ELF-1 (cell line): Measurements from ENCODE around the gene AKR1C8.
"Not testable (repeated sequence)": the region's sequence is repeated elsewhere in the genome, so short reads cannot be mapped to it uniquely, and the experiment has no call there.

Experiments
- DNase-seq: peaks from one replicate; pipeline ENCODE4 v3.0.0-alpha.2; 2016; ENCODE audit warnings: low read depth, low spot score

The AKR1C8 gene

GRCh38 chr10:5184987-5185775, at the start of gene AKR1C8:
AKR1C8 (minus strand) TSS chr10:5185150; CDS start chr10:5185104, 46 bp downstream.
- DNase-seq: no peak

DNA sequence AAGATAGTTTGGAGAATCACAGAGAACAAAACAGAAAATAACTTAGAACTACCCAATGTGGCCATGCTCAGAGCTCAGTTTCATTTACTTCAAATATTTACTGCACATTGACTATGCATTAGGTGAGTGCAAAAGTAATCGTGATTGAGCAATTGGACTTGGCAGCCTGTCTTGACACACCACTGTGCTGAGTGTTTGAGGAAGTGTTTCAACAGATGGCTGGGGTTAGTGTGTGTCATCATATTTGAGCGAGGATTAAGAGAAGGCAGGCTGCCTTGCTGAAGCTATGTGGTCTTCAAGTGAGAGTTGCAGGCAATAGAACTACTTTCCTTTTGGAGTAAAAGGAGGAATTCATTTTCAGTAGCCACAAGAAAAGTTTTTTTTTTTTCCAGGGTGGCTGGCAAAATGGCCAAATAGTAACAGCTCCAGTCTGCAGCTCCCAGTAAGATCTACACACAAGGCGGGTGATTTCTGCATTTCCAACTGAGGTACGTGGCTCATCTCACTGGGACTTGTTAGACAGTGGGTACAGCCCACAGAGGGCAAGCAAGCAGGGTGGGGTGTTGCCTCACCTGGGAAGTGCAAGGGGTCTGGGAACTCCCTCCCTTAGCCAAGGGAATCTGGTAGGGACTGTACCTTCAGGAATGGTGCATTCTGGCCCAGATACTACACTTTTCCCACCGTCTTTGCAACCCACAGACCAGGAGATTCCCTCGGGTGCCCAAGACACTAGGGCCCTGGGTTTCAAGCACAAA, 49.3 kb upstream of the AKR1C8 start:
- no peak for DNase-seq

GRCh38 chr10:5233324-5233723, 48.4 kb upstream of the AKR1C8 start:
- DNase-seq: no peak

DNA sequence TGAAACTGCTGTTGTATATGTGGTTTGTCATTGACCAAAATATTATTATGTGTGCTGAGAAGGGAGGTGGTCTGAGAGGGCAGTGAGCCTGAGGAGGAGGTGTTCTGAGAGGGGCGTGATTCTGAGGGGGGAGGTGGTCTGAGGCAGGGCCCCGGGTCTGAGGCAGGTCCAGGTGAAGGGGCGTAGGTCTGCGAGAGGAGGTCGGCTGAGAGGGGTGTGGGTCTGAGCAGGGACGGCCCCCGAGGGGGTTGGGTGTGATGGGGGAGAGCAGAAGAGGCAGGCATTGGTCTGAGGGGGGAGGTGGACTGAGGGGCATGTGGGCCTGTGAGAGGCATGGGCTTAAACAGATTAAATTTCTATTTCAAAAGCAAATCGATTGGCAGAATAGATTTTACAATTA, 44.1 kb upstream of the AKR1C8 start:
- DNase-seq: no peak

- not testable (repeated sequence) for DNase-seq
These were observed 38.0 kb upstream of the AKR1C8 start for GRCh38 chr10:5222942-5223341.

DNA sequence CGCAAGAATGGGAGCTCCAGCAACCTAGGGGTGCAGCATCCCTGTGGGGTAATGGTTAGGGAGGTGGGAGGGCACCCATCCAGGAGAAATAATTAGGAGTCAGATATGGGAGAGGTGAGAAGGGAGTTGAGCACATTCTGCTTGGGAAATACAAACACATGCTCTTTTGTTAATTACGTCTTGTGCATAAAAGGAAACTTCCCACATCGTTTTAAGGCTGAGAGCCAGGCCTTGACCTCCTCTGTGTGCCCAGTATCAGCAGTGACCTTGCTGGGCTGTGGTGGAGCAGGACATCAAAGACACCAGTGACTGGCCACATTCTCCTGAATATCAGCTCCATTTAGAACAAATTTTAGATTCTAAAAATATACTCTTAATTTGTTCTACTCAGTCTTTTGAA, 34.3 kb upstream of the AKR1C8 start:
- DNase-seq: no peak

DNA sequence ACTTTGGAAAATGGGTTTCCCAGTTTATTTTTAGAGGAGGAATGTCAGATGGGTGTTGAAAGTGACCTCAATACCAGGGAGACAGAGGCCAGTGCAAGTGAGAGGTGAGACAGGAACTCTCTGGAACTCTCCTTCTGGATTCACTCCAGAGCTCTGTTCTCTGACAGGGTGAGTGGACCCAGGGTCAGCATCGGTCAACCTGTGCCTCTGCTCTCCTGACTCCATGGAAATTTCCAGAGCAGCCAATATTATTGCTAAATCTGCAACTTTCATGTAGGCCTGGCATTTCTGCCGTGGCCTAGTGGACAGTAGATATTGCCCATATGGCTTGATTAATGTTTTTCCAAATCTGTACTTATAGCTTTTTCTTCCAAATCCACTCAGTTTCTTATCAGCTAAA, 31.9 kb upstream of the AKR1C8 start:
- no peak for DNase-seq

- DNase-seq: no peak
These were observed 27.0 kb upstream of the AKR1C8 start for GRCh38 chr10:5211696-5212536.

GRCh38 chr10:5210261-5210660, 25.3 kb upstream of the AKR1C8 start:
- not testable (repeated sequence) for DNase-seq

DNA sequence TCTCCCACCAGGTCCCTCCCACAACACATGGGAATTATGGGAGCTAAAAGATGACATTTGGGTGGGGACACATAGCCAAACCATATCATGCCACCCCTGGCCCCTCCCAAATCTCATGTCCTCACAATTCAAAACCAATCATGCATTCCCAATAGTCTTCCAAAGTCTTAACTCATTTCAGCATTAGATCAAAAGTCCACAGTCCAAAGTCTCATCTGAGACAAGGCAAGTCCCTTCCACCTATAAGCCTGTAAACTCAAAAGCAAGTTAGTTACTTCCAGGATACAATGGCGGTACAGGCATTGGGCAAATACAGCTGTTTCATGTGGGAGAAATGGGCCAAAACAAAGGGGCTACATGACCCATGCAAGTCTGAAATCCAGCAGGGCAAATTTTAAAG, 24.8 kb upstream of the AKR1C8 start:
- DNase-seq: not testable (repeated sequence)

DNA sequence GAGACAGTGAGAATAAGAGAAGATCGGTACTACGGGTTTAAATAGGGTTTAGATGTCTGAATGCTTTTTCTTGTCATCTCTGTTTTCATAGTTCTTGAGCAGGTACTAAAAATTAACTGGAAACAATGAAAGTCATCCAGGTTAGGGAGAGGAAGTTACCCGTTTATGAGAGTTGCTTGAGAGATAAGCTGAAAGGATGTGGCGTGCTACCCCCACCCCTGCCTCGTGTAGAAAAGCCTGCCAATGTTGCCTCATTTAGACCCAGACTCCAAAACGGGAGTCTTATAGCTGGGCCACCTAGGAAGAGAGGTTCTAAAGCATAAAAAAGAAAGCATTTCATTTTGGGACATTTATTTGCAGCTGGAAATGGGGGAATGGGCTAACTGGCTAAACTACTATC, 21.8 kb upstream of the AKR1C8 start:
- DNase-seq: no peak

GRCh38 chr10:5199398-5199797, 14.4 kb upstream of the AKR1C8 start:
- peak; percentile 13 for DNase-seq

- no peak for DNase-seq
These were observed 13.4 kb upstream of the AKR1C8 start for GRCh38 chr10:5198386-5198785.

DNA sequence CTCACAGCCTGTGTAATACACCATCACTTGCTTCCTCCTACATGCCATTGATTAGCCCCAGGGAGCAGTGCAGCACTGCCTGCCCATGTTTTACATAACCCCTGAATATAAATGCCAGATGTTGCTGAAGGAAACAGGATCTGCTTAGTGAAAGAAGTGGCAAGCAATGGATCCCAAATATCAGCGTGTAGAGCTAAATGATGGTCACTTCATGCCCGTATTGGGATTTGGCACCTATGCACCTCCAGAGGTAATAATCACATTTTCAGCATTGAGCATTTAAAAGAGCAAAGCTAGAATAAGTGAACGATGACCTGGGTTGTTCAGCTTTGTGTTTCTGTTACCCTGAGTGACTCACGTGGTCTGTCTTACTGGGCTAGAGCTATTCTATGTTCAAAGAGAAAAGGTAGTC, 11.8 kb upstream of the AKR1C8 start, which contains the start of gene AKR1C4:
AKR1C4 (plus strand) TSS at position 136 of the 412 bp plus-strand sequence; CDS start at position 167, 31 bp downstream.
- no peak for DNase-seq

DNA sequence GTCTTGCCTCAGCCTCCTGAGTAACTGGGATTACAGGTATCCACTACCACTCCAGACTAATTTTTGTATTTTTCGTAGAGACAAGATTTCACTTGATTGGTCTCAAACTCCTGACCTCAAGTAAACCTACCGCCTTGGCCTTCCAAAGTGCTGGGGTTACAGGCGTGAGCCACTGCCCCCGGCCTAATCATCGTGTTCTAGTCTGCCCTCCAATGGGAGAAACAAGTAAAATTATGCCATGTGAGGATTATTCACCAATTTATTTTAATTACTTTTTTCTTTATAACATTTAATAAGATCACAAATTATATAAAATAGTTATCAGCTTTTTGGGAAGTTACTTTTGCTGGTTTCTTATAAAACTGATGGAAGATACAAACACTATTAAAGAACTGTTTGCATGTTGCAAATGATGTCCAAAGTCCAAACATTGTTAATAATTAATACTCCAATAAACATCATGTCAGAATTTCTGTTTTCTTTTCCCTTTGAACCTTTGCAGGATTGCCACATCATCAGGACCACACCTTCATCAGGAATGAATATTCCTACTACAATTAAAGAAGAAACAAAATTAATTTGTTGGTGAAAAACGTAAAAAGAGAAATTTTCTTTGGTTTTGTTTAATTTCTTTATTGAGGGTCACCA, 10.9 kb upstream of the AKR1C8 start:
- DNase-seq: no peak

DNA sequence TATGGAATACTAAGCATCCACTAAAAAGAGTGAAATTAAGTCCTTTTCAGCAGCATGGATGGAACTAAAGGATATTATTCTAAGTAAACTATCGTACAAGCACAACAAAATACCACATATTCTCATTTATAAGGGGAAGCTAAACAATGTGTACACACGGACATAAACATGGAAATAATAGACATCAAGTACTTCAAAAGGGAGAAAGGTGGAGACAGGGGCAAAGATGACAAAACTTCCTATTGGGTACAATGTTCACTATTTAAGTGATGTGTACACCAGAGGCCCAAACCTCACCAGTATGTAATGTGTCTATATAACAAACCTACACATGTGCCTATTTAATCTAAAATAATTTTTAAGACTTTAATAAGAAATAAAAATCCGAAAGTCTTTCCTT, 9.5 kb upstream of the AKR1C8 start:
- DNase-seq: no peak

GRCh38 chr10:5188358-5188757, 3.4 kb upstream of the AKR1C8 start:
- no peak for DNase-seq

DNA sequence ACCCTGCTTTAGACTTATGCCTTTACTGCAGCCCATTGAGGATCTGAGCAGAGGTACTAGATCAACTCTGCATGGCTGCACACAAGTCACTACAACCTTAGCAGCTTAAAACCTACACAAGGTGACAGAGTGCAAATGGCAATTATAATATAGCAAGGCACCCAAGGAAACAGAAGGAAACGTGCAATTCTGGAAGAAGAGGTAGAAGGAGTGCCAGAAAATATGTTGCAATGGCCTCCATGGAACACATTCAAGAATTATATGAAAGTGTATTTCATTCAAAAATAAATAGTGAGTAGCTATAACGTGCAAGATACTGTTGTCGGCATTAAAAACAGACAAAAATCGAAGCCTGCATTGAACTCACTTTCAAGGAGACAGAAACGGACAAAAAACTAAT, 2.9 kb upstream of the AKR1C8 start:
- DNase-seq: no peak

- DNase-seq: no peak
These were observed 1.0 kb downstream of the AKR1C8 start for GRCh38 chr10:5183923-5184322.

DNA sequence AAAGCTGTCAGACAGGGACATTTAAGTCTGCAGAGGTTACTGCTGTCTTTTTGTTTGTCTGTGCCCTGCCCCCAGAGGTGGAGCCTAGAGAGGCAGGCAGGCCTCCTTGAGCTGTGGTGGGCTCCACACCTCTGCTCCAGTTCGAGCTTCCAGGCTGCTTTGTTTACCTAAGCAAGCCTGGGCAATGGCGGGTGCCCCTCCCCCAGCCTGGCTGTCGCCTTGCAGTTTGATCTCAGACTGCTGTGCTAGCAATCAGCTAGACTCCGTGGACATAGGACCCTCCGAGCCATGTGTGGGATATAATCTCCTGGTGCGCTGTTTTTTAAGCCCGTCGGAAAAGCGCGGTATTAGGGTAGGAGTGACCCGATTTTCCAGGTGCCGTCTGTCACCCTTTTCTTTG, 4.4 kb downstream of the AKR1C8 start:
- DNase-seq: peak; percentile 21

- DNase-seq: not testable (repeated sequence)
These were observed 9.4 kb downstream of the AKR1C8 start for GRCh38 chr10:5175581-5175980.
